Activated CD4-positive, alpha-beta T cell treated with anti-CD3 and anti-CD28 coated beads, Interleukin-2, amount 50 U/mL, for 48 hours (primary cell): Measurements from ENCODE around the gene DOK7.

Experiments
- DNase-seq, 2 experiments: peaks; one replicate each; pipeline ENCODE4 v3.0.0-alpha.2; 2020

The DOK7 gene

GRCh38 chr4:3492741-3493719 is 29.9 kb downstream of the DOK7 start:
- no peak for DNase-seq

- no peak for DNase-seq
Measured at GRCh38 chr4:3493720-3494461, 30.8 kb downstream of the DOK7 start.

GRCh38 chr4:3494462-3494871 is 31.4 kb downstream of the DOK7 start:
- DNase-seq: no peak

- DNase-seq: no peak
Measured at GRCh38 chr4:3495204-3495975, 32.3 kb downstream of the DOK7 start.

- no peak for DNase-seq
Measured at GRCh38 chr4:3496021-3496420, 32.9 kb downstream of the DOK7 start.

GRCh38 chr4:3497095-3497494 is 34.0 kb downstream of the DOK7 start:
- DNase-seq: no peak

GRCh38 chr4:3497523-3498389 is 34.6 kb downstream of the DOK7 start:
- DNase-seq: no peak

GRCh38 chr4:3498407-3498806 is 35.3 kb downstream of the DOK7 start:
- no peak for DNase-seq

- no peak for DNase-seq
Measured at GRCh38 chr4:3498901-3499510, 35.9 kb downstream of the DOK7 start.

GRCh38 chr4:3499710-3500109 is 36.6 kb downstream of the DOK7 start:
- DNase-seq: no peak

- no peak for DNase-seq
Measured at GRCh38 chr4:3500111-3500510, 37.0 kb downstream of the DOK7 start.

- no peak for DNase-seq
Measured at GRCh38 chr4:3500634-3501101, 37.6 kb downstream of the DOK7 start.

- DNase-seq: no peak
Measured at GRCh38 chr4:3501126-3501824, 38.2 kb downstream of the DOK7 start.

- no peak for DNase-seq
Measured at GRCh38 chr4:3501825-3502425, 38.8 kb downstream of the DOK7 start.

- no peak for DNase-seq
Measured at GRCh38 chr4:3502941-3503936, 40.1 kb downstream of the DOK7 start.

- no peak for DNase-seq
Measured at GRCh38 chr4:3505231-3505630, 42.1 kb downstream of the DOK7 start.

GRCh38 chr4:3508542-3508941 is 45.4 kb downstream of the DOK7 start:
- no peak for DNase-seq

GRCh38 chr4:3510481-3510880 is 47.4 kb downstream of the DOK7 start:
- no peak for DNase-seq

- no peak for DNase-seq
Measured at GRCh38 chr4:3511187-3511586, 48.1 kb downstream of the DOK7 start.
